ENCODE data around the gene TOM1L1.

Gene TOM1L1

DNA sequence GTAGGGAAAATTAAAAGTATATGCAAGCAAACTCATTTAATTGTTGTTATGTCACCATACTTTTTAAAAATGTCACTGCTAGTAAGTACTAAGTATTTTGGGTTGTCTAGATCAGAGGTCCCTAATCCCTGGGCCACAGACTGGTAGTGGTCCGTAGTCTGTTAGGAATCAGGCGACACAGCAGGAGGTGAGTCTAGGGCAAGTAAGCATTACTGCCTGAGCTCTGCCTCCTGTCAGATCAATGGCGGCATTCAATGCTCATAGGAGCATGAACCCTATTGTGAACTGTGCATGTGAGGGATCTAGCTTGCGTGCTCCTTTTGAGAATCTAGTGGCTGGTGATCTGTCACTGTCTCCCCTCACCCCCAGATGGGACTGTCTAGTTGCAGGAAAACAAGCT, 89.5 kb downstream of the TOM1L1 start:
- DNase-seq (ENCODE audit: low spot score) = no peak

DNA sequence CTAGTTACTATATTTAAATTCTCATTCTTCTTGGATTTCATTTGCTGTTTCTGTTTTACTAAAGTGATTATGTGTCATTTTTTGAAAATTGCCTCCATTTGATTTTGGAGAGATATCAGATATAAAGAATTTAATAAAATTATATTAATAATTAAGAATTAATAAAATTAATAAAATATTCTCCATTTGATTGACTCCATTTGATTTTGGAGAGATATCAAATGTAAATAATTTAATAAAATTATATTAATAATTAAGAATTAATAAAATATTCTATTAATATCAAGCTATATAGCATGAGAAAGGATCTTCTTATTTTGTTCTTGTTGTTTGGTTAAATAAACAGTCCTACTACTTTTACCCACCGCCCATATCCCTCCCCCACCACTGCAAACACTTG, 90.9 kb downstream of the TOM1L1 start:
- no peak for DNase-seq (ENCODE audit: low spot score)

DNA sequence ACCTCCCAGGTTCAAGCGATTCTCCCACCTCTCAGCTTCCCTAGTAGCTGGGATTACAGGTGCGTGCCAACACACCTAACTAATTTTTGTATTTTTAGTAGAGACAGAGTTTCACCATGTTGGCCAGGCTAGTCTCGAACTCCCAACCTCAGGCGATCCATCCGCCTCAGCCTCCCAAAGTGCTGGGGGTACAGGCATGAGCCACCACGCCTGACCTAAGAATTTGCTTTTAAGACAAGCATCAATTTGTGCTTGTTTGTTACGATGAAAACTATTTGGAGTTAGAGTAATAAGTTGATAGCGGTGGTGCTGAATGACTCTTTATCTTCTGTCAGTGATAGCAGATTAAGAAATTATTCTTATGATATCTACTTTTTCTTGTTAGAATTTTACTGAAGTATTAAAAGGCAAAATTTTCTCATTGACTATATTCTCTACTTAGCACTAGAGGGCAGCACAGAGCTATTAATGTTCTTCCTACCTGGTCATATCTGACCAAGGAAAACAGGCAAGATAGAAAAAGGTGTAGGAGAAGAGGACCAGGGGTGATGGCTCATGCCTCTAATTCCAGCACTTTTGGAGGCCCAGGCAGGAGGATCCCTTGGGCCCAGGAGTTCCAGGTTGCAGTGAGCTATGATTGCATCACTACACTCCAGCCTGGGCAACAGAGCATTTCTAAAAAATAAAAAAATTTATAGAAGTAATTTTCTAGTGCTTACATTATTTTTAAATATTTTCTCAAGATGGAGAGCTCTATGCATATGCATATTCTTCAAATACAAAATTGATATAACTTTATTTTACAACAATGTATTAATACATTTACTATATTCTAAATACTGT, 92.4 kb downstream of the TOM1L1 start:
- peak; percentile 70 for DNase-seq (ENCODE audit: low spot score)

DNA sequence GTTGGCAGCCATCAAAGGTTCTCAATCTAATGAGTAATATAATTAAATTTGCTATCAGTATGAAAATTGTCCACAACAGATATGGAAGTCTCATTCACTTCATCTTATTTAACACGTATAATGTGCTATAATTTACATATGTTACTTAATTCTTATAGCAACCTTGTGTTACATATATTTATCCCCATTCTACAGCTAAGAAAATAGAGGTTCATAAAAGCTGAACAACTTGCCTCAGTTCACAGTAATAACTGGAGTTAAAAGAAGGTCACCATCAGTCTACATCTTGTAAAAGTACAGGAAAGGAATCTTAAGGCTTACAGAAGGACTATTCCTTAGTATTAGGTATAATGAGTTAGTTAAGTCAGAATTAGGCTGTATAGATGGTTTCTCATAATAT, 95.8 kb downstream of the TOM1L1 start:
- no peak for DNase-seq (ENCODE audit: low spot score)

DNA sequence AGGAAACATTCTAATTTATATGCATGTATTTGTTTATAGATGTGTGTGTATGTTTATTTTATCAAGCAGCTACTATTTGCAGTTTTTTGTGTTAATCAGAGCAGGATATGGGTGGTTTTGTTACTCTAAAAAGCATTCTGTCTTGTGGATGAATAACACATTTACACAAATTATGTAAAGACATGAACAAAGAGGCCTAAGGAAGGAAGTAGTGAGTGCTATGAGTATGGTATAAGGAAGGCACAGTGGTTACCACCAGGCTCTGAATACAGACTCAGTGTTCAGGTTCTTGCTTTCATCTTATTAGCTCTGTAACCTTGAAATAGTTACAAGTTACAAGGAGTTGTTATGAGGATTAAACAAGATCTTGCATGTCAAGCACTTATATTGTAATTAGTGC, 101.8 kb downstream of the TOM1L1 start:
- no peak for DNase-seq (ENCODE audit: low spot score)

DNA sequence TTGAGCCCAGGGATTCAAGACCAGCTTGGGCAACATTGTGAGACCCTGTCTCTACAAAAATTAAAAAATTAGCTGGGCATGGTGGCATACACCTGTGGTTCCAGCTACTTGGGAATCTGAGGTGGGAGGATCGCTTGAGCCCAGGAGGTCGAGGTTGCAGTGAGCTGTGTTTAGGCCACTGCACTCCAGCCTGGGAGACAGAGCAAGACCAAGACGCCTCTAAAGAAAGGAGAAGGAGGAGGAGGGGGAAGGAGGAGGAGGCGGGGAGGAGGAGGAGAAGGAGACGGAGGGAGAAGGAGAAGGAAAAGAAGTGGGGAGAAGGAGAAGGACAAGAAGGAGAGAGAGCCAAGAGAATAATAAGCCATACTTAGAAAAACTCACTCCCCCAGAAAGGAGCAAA, 103.8 kb downstream of the TOM1L1 start:
- no peak for DNase-seq (ENCODE audit: low spot score)

DNA sequence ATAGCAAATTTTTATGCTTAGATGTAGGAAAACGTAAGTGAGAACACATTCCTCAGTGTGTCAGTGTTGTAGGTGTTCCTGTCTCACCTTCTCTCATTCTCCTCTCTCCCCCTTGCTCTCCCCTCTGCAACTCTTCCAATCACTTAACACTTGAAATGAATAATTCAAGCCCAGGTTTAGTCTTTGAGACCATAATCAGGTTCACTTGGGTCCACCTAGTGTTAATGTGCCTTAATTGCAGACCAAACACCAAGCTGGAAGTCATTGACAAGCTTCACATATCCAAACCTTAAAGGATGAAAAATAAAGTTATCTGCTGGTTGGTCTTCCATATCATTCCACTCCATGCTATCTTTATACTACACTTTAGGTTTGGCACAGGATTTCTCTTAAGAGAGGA, 104.9 kb downstream of the TOM1L1 start:
- peak; percentile 14 for DNase-seq (ENCODE audit: low spot score)

Small RNA genes within 50 kb of the gene (small RNA-seq; reads per million reads assigned to genes)
- 0 reads per million in 2 experiments for gene AC007485.1
